ENCODE measurements around the gene SH3BP1. TPM values are rescaled to one million over a fixed set of nuclear protein-coding genes. Genes with fewer than 3 reads are reported as not detected.

Gene SH3BP1
- total RNA-seq, 1 experiment from 2014 or later, result 39.4 TPM

DNA sequence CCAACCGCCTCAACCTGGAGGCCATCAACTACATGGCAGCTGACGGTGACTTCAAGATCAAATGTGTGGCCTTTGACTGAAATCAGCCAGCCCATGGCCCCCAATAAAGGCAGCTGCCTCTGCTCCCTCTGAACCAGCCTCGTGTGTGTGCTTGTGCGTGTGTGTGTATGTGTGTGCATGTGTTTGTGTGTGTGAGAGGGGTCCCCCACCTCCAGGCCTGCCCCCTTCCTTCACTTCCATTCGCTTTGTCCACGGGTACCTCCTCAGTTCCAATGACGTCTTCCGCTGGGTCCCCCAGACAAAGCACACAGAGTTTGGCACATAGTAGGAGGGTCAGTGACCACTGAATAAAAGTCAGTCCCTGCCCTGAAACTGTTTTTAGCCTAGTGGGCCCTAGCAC, 40.2 kb downstream of the SH3BP1 start (continued):
- TF ChIP-seq, protein P1, sequence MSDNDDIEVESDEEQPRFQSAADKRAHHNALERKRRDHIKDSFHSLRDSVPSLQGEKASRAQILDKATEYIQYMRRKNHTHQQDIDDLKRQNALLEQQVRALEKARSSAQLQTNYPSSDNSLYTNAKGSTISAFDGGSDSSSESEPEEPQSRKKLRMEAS (CRISPR knock-in tag; IDR thresholded peaks at IDR 0.05), result no peak
- TF ChIP-seq, protein P2, sequence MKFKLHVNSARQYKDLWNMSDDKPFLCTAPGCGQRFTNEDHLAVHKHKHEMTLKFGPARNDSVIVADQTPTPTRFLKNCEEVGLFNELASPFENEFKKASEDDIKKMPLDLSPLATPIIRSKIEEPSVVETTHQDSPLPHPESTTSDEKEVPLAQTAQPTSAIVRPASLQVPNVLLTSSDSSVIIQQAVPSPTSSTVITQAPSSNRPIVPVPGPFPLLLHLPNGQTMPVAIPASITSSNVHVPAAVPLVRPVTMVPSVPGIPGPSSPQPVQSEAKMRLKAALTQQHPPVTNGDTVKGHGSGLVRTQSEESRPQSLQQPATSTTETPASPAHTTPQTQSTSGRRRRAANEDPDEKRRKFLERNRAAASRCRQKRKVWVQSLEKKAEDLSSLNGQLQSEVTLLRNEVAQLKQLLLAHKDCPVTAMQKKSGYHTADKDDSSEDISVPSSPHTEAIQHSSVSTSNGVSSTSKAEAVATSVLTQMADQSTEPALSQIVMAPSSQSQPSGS (CRISPR knock-in tag; IDR thresholded peaks at IDR 0.05; ENCODE audit: borderline replicate concordance, low read depth), result no peak
- TF ChIP-seq, protein P3, sequence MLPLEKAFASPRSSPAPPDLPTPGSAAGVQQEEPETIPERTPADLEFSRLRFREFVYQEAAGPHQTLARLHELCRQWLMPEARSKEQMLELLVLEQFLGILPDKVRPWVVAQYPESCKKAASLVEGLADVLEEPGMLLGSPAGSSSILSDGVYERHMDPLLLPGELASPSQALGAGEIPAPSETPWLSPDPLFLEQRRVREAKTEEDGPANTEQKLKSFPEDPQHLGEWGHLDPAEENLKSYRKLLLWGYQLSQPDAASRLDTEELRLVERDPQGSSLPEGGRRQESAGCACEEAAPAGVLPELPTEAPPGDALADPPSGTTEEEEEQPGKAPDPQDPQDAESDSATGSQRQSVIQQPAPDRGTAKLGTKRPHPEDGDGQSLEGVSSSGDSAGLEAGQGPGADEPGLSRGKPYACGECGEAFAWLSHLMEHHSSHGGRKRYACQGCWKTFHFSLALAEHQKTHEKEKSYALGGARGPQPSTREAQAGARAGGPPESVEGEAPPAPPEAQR (CRISPR knock-in tag; IDR thresholded peaks at IDR 0.05), result no peak
- no peak for TF ChIP-seq ELF4 (CRISPR knock-in tag; IDR thresholded peaks at IDR 0.05; ENCODE audit: low read depth)
- TF ChIP-seq ZNF138 (CRISPR knock-in tag; conservative IDR thresholded peaks at IDR 0.05), result no peak
- TF ChIP-seq, protein P4, sequence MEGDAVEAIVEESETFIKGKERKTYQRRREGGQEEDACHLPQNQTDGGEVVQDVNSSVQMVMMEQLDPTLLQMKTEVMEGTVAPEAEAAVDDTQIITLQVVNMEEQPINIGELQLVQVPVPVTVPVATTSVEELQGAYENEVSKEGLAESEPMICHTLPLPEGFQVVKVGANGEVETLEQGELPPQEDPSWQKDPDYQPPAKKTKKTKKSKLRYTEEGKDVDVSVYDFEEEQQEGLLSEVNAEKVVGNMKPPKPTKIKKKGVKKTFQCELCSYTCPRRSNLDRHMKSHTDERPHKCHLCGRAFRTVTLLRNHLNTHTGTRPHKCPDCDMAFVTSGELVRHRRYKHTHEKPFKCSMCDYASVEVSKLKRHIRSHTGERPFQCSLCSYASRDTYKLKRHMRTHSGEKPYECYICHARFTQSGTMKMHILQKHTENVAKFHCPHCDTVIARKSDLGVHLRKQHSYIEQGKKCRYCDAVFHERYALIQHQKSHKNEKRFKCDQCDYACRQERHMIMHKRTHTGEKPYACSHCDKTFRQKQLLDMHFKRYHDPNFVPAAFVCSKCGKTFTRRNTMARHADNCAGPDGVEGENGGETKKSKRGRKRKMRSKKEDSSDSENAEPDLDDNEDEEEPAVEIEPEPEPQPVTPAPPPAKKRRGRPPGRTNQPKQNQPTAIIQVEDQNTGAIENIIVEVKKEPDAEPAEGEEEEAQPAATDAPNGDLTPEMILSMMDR (IDR thresholded peaks at IDR 0.05), result no peak
- TF ChIP-seq, protein P5, sequence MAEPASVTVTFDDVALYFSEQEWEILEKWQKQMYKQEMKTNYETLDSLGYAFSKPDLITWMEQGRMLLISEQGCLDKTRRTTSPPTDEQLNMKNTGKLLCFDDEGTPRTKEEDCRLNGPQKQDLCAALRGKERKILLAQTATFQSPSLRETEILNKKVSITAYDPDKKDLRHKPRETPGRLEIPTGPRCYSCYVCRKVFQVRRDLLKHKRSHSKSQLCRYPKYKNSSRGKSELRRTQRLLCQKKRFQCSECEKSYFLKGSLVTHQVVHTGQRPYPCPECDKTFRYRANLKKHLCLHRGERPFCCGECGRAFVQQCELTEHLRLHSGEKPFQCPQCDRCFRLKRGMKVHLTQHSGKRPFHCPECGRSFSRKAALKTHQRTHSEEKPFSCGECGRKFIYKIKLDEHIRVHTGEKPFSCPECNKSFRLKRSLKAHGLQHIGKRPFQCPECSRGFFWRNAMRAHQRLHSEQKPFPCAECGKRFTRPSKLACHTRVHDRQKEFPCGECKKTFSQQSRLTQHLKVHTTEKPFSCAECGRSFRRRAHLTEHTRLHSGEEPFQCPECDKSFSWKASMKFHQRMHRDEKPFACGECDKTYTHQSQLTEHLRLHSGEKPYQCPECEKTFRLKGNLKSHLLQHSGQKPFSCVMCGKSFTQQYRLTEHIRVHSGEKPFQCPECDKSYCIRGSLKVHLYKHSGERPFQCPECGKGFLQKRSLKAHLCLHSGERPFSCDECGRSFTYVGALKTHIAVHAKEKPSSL (CRISPR knock-in tag; conservative IDR thresholded peaks at IDR 0.05), result no peak
- TF ChIP-seq, protein P6, sequence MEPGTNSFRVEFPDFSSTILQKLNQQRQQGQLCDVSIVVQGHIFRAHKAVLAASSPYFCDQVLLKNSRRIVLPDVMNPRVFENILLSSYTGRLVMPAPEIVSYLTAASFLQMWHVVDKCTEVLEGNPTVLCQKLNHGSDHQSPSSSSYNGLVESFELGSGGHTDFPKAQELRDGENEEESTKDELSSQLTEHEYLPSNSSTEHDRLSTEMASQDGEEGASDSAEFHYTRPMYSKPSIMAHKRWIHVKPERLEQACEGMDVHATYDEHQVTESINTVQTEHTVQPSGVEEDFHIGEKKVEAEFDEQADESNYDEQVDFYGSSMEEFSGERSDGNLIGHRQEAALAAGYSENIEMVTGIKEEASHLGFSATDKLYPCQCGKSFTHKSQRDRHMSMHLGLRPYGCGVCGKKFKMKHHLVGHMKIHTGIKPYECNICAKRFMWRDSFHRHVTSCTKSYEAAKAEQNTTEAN (CRISPR knock-in tag; IDR thresholded peaks at IDR 0.05), result no peak
- TF ChIP-seq, protein P7, sequence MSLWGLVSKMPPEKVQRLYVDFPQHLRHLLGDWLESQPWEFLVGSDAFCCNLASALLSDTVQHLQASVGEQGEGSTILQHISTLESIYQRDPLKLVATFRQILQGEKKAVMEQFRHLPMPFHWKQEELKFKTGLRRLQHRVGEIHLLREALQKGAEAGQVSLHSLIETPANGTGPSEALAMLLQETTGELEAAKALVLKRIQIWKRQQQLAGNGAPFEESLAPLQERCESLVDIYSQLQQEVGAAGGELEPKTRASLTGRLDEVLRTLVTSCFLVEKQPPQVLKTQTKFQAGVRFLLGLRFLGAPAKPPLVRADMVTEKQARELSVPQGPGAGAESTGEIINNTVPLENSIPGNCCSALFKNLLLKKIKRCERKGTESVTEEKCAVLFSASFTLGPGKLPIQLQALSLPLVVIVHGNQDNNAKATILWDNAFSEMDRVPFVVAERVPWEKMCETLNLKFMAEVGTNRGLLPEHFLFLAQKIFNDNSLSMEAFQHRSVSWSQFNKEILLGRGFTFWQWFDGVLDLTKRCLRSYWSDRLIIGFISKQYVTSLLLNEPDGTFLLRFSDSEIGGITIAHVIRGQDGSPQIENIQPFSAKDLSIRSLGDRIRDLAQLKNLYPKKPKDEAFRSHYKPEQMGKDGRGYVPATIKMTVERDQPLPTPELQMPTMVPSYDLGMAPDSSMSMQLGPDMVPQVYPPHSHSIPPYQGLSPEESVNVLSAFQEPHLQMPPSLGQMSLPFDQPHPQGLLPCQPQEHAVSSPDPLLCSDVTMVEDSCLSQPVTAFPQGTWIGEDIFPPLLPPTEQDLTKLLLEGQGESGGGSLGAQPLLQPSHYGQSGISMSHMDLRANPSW (CRISPR knock-in tag; conservative IDR thresholded peaks at IDR 0.05; ENCODE audit: low read depth), result no peak
- TF ChIP-seq FOXK1 (CRISPR knock-in tag; IDR thresholded peaks at IDR 0.05), result no peak
- TF ChIP-seq, protein P8, sequence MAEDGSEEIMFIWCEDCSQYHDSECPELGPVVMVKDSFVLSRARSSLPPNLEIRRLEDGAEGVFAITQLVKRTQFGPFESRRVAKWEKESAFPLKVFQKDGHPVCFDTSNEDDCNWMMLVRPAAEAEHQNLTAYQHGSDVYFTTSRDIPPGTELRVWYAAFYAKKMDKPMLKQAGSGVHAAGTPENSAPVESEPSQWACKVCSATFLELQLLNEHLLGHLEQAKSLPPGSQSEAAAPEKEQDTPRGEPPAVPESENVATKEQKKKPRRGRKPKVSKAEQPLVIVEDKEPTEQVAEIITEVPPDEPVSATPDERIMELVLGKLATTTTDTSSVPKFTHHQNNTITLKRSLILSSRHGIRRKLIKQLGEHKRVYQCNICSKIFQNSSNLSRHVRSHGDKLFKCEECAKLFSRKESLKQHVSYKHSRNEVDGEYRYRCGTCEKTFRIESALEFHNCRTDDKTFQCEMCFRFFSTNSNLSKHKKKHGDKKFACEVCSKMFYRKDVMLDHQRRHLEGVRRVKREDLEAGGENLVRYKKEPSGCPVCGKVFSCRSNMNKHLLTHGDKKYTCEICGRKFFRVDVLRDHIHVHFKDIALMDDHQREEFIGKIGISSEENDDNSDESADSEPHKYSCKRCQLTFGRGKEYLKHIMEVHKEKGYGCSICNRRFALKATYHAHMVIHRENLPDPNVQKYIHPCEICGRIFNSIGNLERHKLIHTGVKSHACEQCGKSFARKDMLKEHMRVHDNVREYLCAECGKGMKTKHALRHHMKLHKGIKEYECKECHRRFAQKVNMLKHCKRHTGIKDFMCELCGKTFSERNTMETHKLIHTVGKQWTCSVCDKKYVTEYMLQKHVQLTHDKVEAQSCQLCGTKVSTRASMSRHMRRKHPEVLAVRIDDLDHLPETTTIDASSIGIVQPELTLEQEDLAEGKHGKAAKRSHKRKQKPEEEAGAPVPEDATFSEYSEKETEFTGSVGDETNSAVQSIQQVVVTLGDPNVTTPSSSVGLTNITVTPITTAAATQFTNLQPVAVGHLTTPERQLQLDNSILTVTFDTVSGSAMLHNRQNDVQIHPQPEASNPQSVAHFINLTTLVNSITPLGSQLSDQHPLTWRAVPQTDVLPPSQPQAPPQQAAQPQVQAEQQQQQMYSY (CRISPR knock-in tag; IDR thresholded peaks at IDR 0.05), result no peak
- no peak for TF ChIP-seq TEAD1 (CRISPR knock-in tag; IDR thresholded peaks at IDR 0.05)

Data from WTC11 (cell line).